GM12878 (cell line): ENCODE results near the gene TRIM72. TPM values are rescaled to one million over a fixed set of nuclear protein-coding genes. Genes with fewer than 3 reads are reported as not detected.

Experiments
- BRCA1 ChIP-seq: IDR thresholded peaks from 2 replicates; pipeline ENCODE4 v1.6.1; 2011; ENCODE audit warnings: low read depth, low read length, improper control_type of control experiment
- HDAC6 ChIP-seq: fragments of 200-600 bp; sonication (generic); IDR thresholded peaks from one replicate; pipeline ENCODE4 v1.8.0; 2017; ENCODE audit warnings: antibody characterized with exemption; ENCODE audit not compliant: unreplicated experiment
- MEF2B ChIP-seq: fragments of 450-650 bp; IDR thresholded peaks from 2 replicates; pipeline ENCODE4 v1.6.1; 2018; ENCODE audit warnings: mild to moderate bottlenecking, moderate library complexity; ENCODE audit not compliant: partially characterized antibody, poor library complexity, severe bottlenecking
- SREBF1 ChIP-seq: IDR thresholded peaks from 2 replicates; pipeline ENCODE4 v1.6.1; 2012; ENCODE audit warnings: mild to moderate bottlenecking, low read length
- STAT1 ChIP-seq: fragments of 450-650 bp; conservative IDR thresholded peaks from 2 replicates; pipeline ENCODE4 v1.6.1; 2014; ENCODE audit warnings: antibody characterized with exemption, mild to moderate bottlenecking
- SUPT20H ChIP-seq: IDR thresholded peaks from 2 replicates; pipeline ENCODE4 v1.6.1; 2011; ENCODE audit warnings: low read depth, mild to moderate bottlenecking, low read length, moderate library complexity, borderline replicate concordance; ENCODE audit not compliant: control insufficient read depth
- polyA plus RNA-seq, 11 experiments: library from polyadenylated mRNA; depleted of rRNA in 4 of 11; unstranded in 6 of 11; stranded (reverse) in 5 of 11; fragments of >200 nt; fragmentation: Nextera tagmentation in 4 of 11; fragmentation: Illumina TruSeq in 1 of 11; extraction: Ambion mirVana in 4 of 11; extraction: Trizol in 1 of 11; gene quantifications; 1 replicate in 1 of 11; 2 replicates in 10 of 11; pipeline versions ENCODE4 v1.2.1 to v1.2.3, GENCODE V29; 2011 to 2016; ENCODE audit warnings: inconsistent platforms in 2 of 11, missing spikeins in 2 of 11, low read depth in 1 of 11
- total RNA-seq, 4 experiments: library from RNA; depleted of rRNA in 3 of 4; stranded (reverse); fragments of >200 nt in 3 of 4; fragmentation: Illumina TruSeq in 1 of 4; extraction: Trizol in 1 of 4; gene quantifications; 2 replicates each; pipeline versions ENCODE4 v1.2.1 to v1.2.3, GENCODE V29; 2013 to 2021
- TF ChIP-seq, protein P1 (sequence below): fragments of 450-650 bp; formaldehyde crosslinking; IDR thresholded peaks from 2 replicates; pipeline ENCODE4 v1.4.0; 2022; ENCODE audit warnings: mild to moderate bottlenecking, moderate library complexity
- TF ChIP-seq, protein P2 (sequence below): fragments of 450-650 bp; IDR thresholded peaks from 2 replicates; pipeline ENCODE4 v1.6.1; 2016; ENCODE audit warnings: mild to moderate bottlenecking
- TF ChIP-seq, protein P3 (sequence below): IDR thresholded peaks from 2 replicates; pipeline ENCODE4 v1.6.1; 2011; ENCODE audit warnings: low read depth, low read length, improper control_type of control experiment, borderline replicate concordance

Gene TRIM72
- total and polyA plus RNA-seq, 10 of the 15 experiments (the other 5 are each of a cell fraction or from before 2014, with no cell fraction given) = 0.03 to 1.2 (median 0.23) TPM; not detected in 1

DNA sequence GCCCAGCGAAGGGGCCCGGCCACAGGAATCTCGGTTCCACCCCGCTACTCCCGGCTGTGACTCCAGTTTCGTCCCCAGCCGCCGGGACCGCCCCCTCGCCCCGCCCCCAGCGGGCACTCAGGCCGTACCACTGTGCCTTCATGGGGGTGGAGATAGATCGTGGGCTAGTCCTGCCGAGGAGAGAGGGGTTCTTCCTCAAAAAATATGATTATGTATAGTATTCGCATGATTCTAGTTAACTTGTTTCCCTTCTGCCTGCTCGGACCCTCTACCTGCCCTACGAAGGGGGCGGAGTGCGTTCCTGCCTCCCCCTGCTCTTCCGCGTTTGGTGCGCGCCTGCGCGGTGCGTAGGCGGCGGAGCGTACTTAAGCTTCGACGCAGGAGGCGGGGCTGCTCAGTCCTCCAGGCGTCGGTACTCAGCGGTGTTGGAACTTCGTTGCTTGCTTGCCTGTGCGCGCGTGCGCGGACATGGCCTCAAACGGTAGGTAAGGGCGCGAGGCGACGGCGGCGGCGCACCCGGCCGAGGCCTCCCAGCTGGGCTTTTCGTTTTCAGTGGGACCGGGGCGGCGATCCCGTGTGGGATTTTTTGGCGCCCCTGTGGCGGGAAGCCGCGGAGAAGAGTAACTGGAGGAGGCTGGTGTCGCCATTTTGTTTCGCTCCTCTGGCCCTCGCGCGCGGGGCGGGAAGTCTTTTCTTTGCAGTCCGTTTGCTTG lies 34.0 kb upstream of the TRIM72 start, which contains the start of gene FUS (continued):
- TF ChIP-seq, protein P1, sequence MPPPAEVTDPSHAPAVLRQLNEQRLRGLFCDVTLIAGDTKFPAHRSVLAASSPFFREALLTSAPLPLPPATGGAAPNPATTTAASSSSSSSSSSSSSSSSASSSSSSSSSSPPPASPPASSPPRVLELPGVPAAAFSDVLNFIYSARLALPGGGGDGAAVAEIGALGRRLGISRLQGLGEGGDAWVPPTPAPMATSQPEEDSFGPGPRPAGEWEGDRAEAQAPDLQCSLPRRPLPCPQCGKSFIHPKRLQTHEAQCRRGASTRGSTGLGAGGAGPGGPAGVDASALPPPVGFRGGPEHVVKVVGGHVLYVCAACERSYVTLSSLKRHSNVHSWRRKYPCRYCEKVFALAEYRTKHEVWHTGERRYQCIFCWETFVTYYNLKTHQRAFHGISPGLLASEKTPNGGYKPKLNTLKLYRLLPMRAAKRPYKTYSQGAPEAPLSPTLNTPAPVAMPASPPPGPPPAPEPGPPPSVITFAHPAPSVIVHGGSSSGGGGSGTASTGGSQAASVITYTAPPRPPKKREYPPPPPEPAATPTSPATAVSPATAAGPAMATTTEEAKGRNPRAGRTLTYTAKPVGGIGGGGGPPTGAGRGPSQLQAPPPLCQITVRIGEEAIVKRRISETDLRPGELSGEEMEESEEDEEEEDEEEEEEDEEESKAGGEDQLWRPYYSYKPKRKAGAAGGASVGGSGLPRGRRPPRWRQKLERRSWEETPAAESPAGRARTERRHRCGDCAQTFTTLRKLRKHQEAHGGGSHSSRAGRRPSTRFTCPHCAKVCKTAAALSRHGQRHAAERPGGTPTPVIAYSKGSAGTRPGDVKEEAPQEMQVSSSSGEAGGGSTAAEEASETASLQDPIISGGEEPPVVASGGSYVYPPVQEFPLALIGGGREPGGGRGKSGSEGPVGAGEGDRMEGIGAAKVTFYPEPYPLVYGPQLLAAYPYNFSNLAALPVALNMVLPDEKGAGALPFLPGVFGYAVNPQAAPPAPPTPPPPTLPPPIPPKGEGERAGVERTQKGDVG (CRISPR knock-in tag) = no peak
- TF ChIP-seq SUPT20H = no peak
- TF ChIP-seq, protein P2, sequence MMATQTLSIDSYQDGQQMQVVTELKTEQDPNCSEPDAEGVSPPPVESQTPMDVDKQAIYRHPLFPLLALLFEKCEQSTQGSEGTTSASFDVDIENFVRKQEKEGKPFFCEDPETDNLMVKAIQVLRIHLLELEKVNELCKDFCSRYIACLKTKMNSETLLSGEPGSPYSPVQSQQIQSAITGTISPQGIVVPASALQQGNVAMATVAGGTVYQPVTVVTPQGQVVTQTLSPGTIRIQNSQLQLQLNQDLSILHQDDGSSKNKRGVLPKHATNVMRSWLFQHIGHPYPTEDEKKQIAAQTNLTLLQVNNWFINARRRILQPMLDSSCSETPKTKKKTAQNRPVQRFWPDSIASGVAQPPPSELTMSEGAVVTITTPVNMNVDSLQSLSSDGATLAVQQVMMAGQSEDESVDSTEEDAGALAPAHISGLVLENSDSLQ = no peak
- peak; percentile 98 for TF ChIP-seq STAT1
- no peak for TF ChIP-seq MEF2B
- peak; percentile 99 for TF ChIP-seq HDAC6
- TF ChIP-seq, protein P3, sequence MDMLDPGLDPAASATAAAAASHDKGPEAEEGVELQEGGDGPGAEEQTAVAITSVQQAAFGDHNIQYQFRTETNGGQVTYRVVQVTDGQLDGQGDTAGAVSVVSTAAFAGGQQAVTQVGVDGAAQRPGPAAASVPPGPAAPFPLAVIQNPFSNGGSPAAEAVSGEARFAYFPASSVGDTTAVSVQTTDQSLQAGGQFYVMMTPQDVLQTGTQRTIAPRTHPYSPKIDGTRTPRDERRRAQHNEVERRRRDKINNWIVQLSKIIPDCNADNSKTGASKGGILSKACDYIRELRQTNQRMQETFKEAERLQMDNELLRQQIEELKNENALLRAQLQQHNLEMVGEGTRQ = no peak
- peak; percentile 36; the same call in 1 of the 2 replicates for TF ChIP-seq BRCA1
- peak; percentile 100 for TF ChIP-seq SREBF1
